Smooth muscle cell (in vitro differentiated cells): ENCODE measurements around the gene JAG2. TPM values are rescaled to one million over a fixed set of nuclear protein-coding genes. Genes with fewer than 3 reads are reported as not detected.

Experiments
- DNase-seq: peaks from one replicate; lab custom pipeline; 2025; ENCODE audit not compliant: unreplicated experiment; lab: John Stamatoyannopoulos, UW
- H2AFZ ChIP-seq: fragments of 200-600 bp; sonication (generic); 2 replicates; pipeline ENCODE4 v1.6.0; 2016; ENCODE audit warnings: antibody characterized with exemption, low read depth, mild to moderate bottlenecking
- H3F3A ChIP-seq: fragments of 200-600 bp; sonication (generic); 2 replicates; pipeline ENCODE4 v1.6.0; 2017; ENCODE audit warnings: antibody characterized with exemption, low read depth
- H3K27ac ChIP-seq: fragments of 200-600 bp; sonication (generic); 2 replicates; pipeline ENCODE4 v1.5.1; 2016; ENCODE audit warnings: low read depth, mild to moderate bottlenecking
- H3K27me3 ChIP-seq: fragments of 200-600 bp; sonication (generic); 2 replicates; pipeline ENCODE4 v1.6.1; 2016; ENCODE audit warnings: low read depth, mild to moderate bottlenecking
- H3K36me3 ChIP-seq: fragments of 200-600 bp; sonication (generic); 2 replicates; pipeline ENCODE4 v1.5.1; 2016; ENCODE audit warnings: low read depth
- H3K4me1 ChIP-seq: fragments of 200-600 bp; sonication (generic); 2 replicates; pipeline ENCODE4 v1.5.1; 2016; ENCODE audit warnings: low read depth
- H3K4me2 ChIP-seq: fragments of 200-600 bp; sonication (generic); 2 replicates; pipeline ENCODE4 v1.6.0; 2016; ENCODE audit warnings: mild to moderate bottlenecking
- H3K4me3 ChIP-seq: fragments of 200-600 bp; sonication (generic); 2 replicates; pipeline ENCODE4 v1.5.1; 2016; ENCODE audit warnings: mild to moderate bottlenecking
- H3K79me2 ChIP-seq: fragments of 200-600 bp; sonication (generic); 2 replicates; pipeline ENCODE4 v1.6.0; 2016; ENCODE audit warnings: low read depth, mild to moderate bottlenecking
- H3K9ac ChIP-seq: fragments of 200-600 bp; sonication (generic); 2 replicates; pipeline ENCODE4 v1.6.0; 2016; ENCODE audit warnings: low read depth
- H3K9me3 ChIP-seq: fragments of 200-600 bp; sonication (generic); replicated peaks from 2 replicates; pipeline ENCODE4 v1.5.1; 2016; ENCODE audit warnings: low read depth
- H4K20me1 ChIP-seq: fragments of 200-600 bp; sonication (generic); 2 replicates; pipeline ENCODE4 v1.6.0; 2016; ENCODE audit warnings: low read depth
- CTCF ChIP-seq: fragments of 200-600 bp; sonication (generic); IDR thresholded peaks from 2 replicates; pipeline ENCODE4 v1.5.1; 2017; ENCODE audit warnings: borderline replicate concordance, mild to moderate bottlenecking, antibody characterized with exemption; ENCODE audit not compliant: insufficient read depth, poor library complexity, severe bottlenecking
- WGBS: methylation state at CpG from one replicate; pipeline ENCODE4 v1.1.7; 2016; ENCODE audit warnings: low lambda C conversion rate; 5-methylcytosine and 5-hydroxymethylcytosine counted together
- polyA plus RNA-seq: library from polyadenylated mRNA; unstranded; fragments of >200 nt; fragmentation: Nextera tagmentation; extraction: Ambion mirVana; gene quantifications from 2 replicates; pipeline ENCODE4 v1.2.1, GENCODE V29; 2016
- total RNA-seq: library from RNA; depleted of rRNA; stranded (reverse); fragments of >200 nt; gene quantifications from 2 replicates; pipeline ENCODE4 v1.2.3, GENCODE V29; 2014

JAG2 gene
- total and polyA plus RNA-seq, 2 experiments from 2014 or later, result 5.0 to 5.8 TPM

- Histone ChIP-seq H3F3A (no peaks in the 10 kb centered on the region), H3K9me3 (no peaks in the 10 kb centered on the region), H3K9ac (no peak overlapping the region), H3K79me2 (no peaks in the 10 kb centered on the region), H3K4me3 (no peak overlapping the region), H3K4me1 (no peaks in the 10 kb centered on the region), H3K36me3 (no peaks in the 10 kb centered on the region), H3K4me2 (no peak overlapping the region), H3K27me3 (peaks cover 18% of the 10 kb centered on the region), H4K20me1 (no peaks in the 10 kb centered on the region), H2AFZ (no peak overlapping the region), H3K27ac (no peak overlapping the region)
- TF ChIP-seq CTCF, result no peak
- WGBS, result 91% methylated on average over 7 of the region's 7 CpGs
- DNase-seq, result no peak
Measured at GRCh38 chr14:105108516-105108864, 60.1 kb downstream of the JAG2 start.

GRCh38 chr14:105107781-105108515 is 60.6 kb downstream of the JAG2 start:
- 83% methylated on average over 8 of the region's 9 CpGs for WGBS
- no peaks in the 10 kb centered on the region for H3K4me1 ChIP-seq
- H3K9me3 ChIP-seq, result no peaks in the 10 kb centered on the region
- no peak for TF ChIP-seq CTCF
- no peak overlapping the region for H2AFZ ChIP-seq
- H3K27ac ChIP-seq, result no peak overlapping the region
- H3K9ac ChIP-seq, result no peak overlapping the region
- H4K20me1 ChIP-seq, result no peaks in the 10 kb centered on the region
- no peak for DNase-seq
- H3K36me3 ChIP-seq, result no peaks in the 10 kb centered on the region
- no peak overlapping the region for H3K4me3 ChIP-seq
- peaks cover 18% of the 10 kb centered on the region for H3K27me3 ChIP-seq
- H3K79me2 ChIP-seq, result no peaks in the 10 kb centered on the region
- H3F3A ChIP-seq, result no peaks in the 10 kb centered on the region
- no peak overlapping the region for H3K4me2 ChIP-seq

GRCh38 chr14:105107351-105107750 is 61.2 kb downstream of the JAG2 start:
- Histone ChIP-seq H4K20me1 (no peaks in the 10 kb centered on the region), H3K9me3 (no peaks in the 10 kb centered on the region), H2AFZ (no peak overlapping the region), H3K4me1 (no peaks in the 10 kb centered on the region), H3K79me2 (no peaks in the 10 kb centered on the region), H3F3A (no peaks in the 10 kb centered on the region), H3K36me3 (no peaks in the 10 kb centered on the region), H3K4me2 (no peak overlapping the region), H3K27me3 (peaks cover 18% of the 10 kb centered on the region), H3K27ac (no peak overlapping the region), H3K4me3 (no peak overlapping the region), H3K9ac (no peak overlapping the region)
- no peak for TF ChIP-seq CTCF
- DNase-seq, result no peak
- 89% methylated on average over 7 of the region's 7 CpGs for WGBS

- Histone ChIP-seq H4K20me1 (no peaks in the 10 kb centered on the region), H3K4me1 (no peaks in the 10 kb centered on the region), H3K27me3 (peaks cover 18% of the 10 kb centered on the region), H3K9me3 (no peaks in the 10 kb centered on the region), H3F3A (no peaks in the 10 kb centered on the region), H3K79me2 (no peaks in the 10 kb centered on the region), H3K36me3 (no peaks in the 10 kb centered on the region), H2AFZ (no peak overlapping the region), H3K9ac (no peak overlapping the region), H3K4me3 (no peak overlapping the region), H3K4me2 (no peak overlapping the region), H3K27ac (no peak overlapping the region)
- no peak for DNase-seq
- TF ChIP-seq CTCF, result no peak
- WGBS, result 83% methylated on average over 7 of the region's 7 CpGs
Measured at GRCh38 chr14:105105158-105105557, 63.4 kb downstream of the JAG2 start.
